ENCODE measurements around the gene MXD4.

- no peak for TF ChIP-seq POLR2A (IDR thresholded peaks at IDR 0.05; ENCODE audit: low read depth)
- no peak for TF ChIP-seq POLR2AphosphoS5 (IDR thresholded peaks at IDR 0.05)
- TF ChIP-seq, protein P1, sequence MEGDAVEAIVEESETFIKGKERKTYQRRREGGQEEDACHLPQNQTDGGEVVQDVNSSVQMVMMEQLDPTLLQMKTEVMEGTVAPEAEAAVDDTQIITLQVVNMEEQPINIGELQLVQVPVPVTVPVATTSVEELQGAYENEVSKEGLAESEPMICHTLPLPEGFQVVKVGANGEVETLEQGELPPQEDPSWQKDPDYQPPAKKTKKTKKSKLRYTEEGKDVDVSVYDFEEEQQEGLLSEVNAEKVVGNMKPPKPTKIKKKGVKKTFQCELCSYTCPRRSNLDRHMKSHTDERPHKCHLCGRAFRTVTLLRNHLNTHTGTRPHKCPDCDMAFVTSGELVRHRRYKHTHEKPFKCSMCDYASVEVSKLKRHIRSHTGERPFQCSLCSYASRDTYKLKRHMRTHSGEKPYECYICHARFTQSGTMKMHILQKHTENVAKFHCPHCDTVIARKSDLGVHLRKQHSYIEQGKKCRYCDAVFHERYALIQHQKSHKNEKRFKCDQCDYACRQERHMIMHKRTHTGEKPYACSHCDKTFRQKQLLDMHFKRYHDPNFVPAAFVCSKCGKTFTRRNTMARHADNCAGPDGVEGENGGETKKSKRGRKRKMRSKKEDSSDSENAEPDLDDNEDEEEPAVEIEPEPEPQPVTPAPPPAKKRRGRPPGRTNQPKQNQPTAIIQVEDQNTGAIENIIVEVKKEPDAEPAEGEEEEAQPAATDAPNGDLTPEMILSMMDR (IDR thresholded peaks at IDR 0.05) = no peak
- TF ChIP-seq EP300 (IDR thresholded peaks at IDR 0.05) = no peak
These were observed 4.4 kb downstream of the MXD4 start for GRCh38 chr4:2257361-2258081.

Measured in esophagus muscularis mucosa (tissue), 4 donors.